Tibial nerve (tissue), 4 donors: Measurements from ENCODE around the gene AFMID. TPM values are rescaled to one million over a fixed set of nuclear protein-coding genes. Genes with fewer than 3 reads are reported as not detected.

ENCODE experiments used
- DNase-seq, 2 donors: peaks; one replicate each; pipeline ENCODE4 v3.0.0-alpha.2; 2019; ENCODE audit warnings: low spot score in 2 of 2
- H3K27ac ChIP-seq, 4 donors: fragments of 200-600 bp; sonication (generic) in 3 of 4; one replicate each; pipeline ENCODE4 v1.5.1; 2017 to 2019; ENCODE audit warnings: mild to moderate bottlenecking in 1 of 4
- H3K27me3 ChIP-seq, 2 donors: fragments of 200-600 bp; sonication (generic) in 1 of 2; one replicate each; pipeline versions ENCODE4 v1.5.1 to v1.6.0; 2017 to 2019
- H3K36me3 ChIP-seq, 3 donors: fragments of 200-600 bp; sonication (generic); one replicate each; pipeline ENCODE4 v1.5.1; 2018 to 2019
- H3K4me1 ChIP-seq, 4 donors: fragments of 200-600 bp; sonication (generic) in 3 of 4; one replicate each; pipeline ENCODE4 v1.5.1; 2017 to 2019
- H3K4me3 ChIP-seq, 4 donors: fragments of 200-600 bp; sonication (generic) in 3 of 4; one replicate each; pipeline ENCODE4 v1.5.1; 2017 to 2019; ENCODE audit warnings: mild to moderate bottlenecking in 1 of 4, moderate library complexity in 1 of 4
- H3K9me3 ChIP-seq, 4 donors: fragments of 200-600 bp; sonication (generic) in 3 of 4; one replicate each; pipeline ENCODE4 v1.5.1; 2017 to 2019
- CTCF ChIP-seq, 5 experiments: fragments of 200-600 bp in 3 of 5; fragments of 450-650 bp in 2 of 5; sonication (generic) in 3 of 5; IDR thresholded peaks; one replicate each; pipeline ENCODE4 v1.5.1; 2016 to 2019; ENCODE audit warnings: antibody characterized with exemption in 5 of 5, mild to moderate bottlenecking in 3 of 5, moderate library complexity in 2 of 5
- EP300 ChIP-seq, 2 donors: sonication (generic); formaldehyde crosslinking; IDR thresholded peaks; one replicate each; pipeline ENCODE4 v1.6.1; 2017; ENCODE audit warnings: antibody characterized with exemption in 2 of 2, mild to moderate bottlenecking in 1 of 2
- POLR2A ChIP-seq, 2 donors: fragments of 450-650 bp; IDR thresholded peaks; one replicate each; pipeline ENCODE4 v1.6.1; 2017; ENCODE audit warnings: antibody characterized with exemption in 2 of 2, mild to moderate bottlenecking in 2 of 2, moderate library complexity in 2 of 2
- WGBS, 2 donors: methylation state at CpG; one replicate each; pipeline ENCODE4 v1.1.5; 2018; 5-methylcytosine and 5-hydroxymethylcytosine counted together
- small RNA-seq: library from RNA; depleted of rRNA; stranded (forward); fragments of <200 nt; gene quantifications from one replicate; pipeline ENCODE3, GENCODE V24; 2016
- total RNA-seq, 4 donors: library from RNA; depleted of rRNA; stranded (reverse); fragments of >200 nt; gene quantifications; one replicate each; pipeline ENCODE4 v1.1.0, GENCODE V29; 2016

The AFMID gene
- total RNA-seq, 4 donors from 2014 or later = 29.7 to 40.6 (median 37.7) TPM

GRCh38 chr17:78255029-78255656 lies 68.0 kb downstream of the AFMID start:
- peaks cover 0 to 47% (median 26%) of the 10 kb centered on the region in 4 donors for H3K4me1 ChIP-seq
- no peak for TF ChIP-seq POLR2A (IDR thresholded peaks at IDR 0.05)
- no peak for TF ChIP-seq CTCF (IDR thresholded peaks at IDR 0.05)
- no peak for TF ChIP-seq EP300 (IDR thresholded peaks at IDR 0.05)

GRCh38 chr17:78255953-78256706 lies 69.0 kb downstream of the AFMID start:
- H3K4me3 ChIP-seq = no peak overlapping the region

More at GRCh38 chr17:78255029-78255656, 68.0 kb downstream of the AFMID start:
- Histone ChIP-seq H3K9me3 (no peaks in the 10 kb centered on the region), H3K36me3 (no peaks in the 10 kb centered on the region), H3K4me3 (no peak overlapping the region), H3K27me3 (peaks cover 0 to 6% of the 10 kb centered on the region in 2 donors), H3K27ac (no peak overlapping the region)
- 85 to 88% methylated on average over 18 of the region's 18 CpGs for WGBS, 2 donors
- DNase-seq = no peak

GRCh38 chr17:78256707-78257591 lies 69.8 kb downstream of the AFMID start:
- 60 to 62% methylated on average over 17 to 18 of the region's 18 CpGs for WGBS, 2 donors
- TF ChIP-seq POLR2A (IDR thresholded peaks at IDR 0.05) (no peak), CTCF (IDR thresholded peaks at IDR 0.05) (no peak), EP300 (IDR thresholded peaks at IDR 0.05) (no peak)
- H3K36me3 ChIP-seq = no peaks in the 10 kb centered on the region
- H3K4me3 ChIP-seq = no peak overlapping the region
- no peaks in the 10 kb centered on the region for H3K9me3 ChIP-seq
- H3K27ac ChIP-seq = peak overlapping the region in 1 of 4 donors; percentile 29
- peaks cover 0 to 6% of the 10 kb centered on the region in 2 donors for H3K27me3 ChIP-seq
- peaks cover 0 to 36% (median 13%) of the 10 kb centered on the region in 4 donors for H3K4me1 ChIP-seq
- no peak for DNase-seq

More at GRCh38 chr17:78255953-78256706, 69.0 kb downstream of the AFMID start:
- Histone ChIP-seq H3K4me1 (peaks cover 0 to 39% (median 18%) of the 10 kb centered on the region in 4 donors), H3K36me3 (no peaks in the 10 kb centered on the region), H3K27me3 (peaks cover 0 to 6% of the 10 kb centered on the region in 2 donors), H3K9me3 (no peaks in the 10 kb centered on the region), H3K27ac (peak overlapping the region in 1 of 4 donors; percentile 29)
- 69 to 79% methylated on average over 14 of the region's 14 CpGs for WGBS, 2 donors
- no peak for DNase-seq
- no peak for TF ChIP-seq EP300 (IDR thresholded peaks at IDR 0.05)

Small RNAs within 50 kb of the gene (small RNA-seq; reads per million reads assigned to genes)
- gene AC087645.1 = not detected

Other genes starting within 250 kb of the AFMID start
- gene TNRC6C, start 228.7 kb upstream of the AFMID start, total RNA-seq = 10 to 100 TPM; 24.0 to 43.5 (median 34.3) TPM
- 10 to 100 TPM; 43.3 to 94.5 (median 52.2) TPM for gene TMC6, start 58.6 kb upstream of the AFMID start, total RNA-seq
- 10 to 100 TPM in 1 of 4 donors, 1 to 10 TPM in 3; 5.2 to 18.3 (median 6.7) TPM for gene TMC8, start 56.6 kb upstream of the AFMID start, total RNA-seq
- gene C17orf99, start 41.0 kb upstream of the AFMID start, total RNA-seq = not detected
- gene SYNGR2, start 18.8 kb upstream of the AFMID start, total RNA-seq = 10 to 100 TPM; 40.6 to 70.2 (median 54.1) TPM
- 1 to 10 TPM; 1.0 to 6.6 (median 1.6) TPM for gene TK1, start 310 bp upstream of the AFMID start, total RNA-seq
- 1 to 10 TPM in 1 of 4 donors, under 1 TPM in 2, not detected in 1; 0.87 to 8.7 (median 0.98) TPM for gene BIRC5, start 26.9 kb downstream of the AFMID start, total RNA-seq
- not detected for gene TMEM235, start 44.3 kb downstream of the AFMID start, total RNA-seq
- gene SOCS3, start 172.7 kb downstream of the AFMID start, total RNA-seq = 10 to 100 TPM; 23.7 to 76.5 (median 59.7) TPM
- gene PGS1, start 191.3 kb downstream of the AFMID start, total RNA-seq = 100 to 1,000 TPM in 1 of 4 donors, 10 to 100 TPM in 3; 41.9 to 105 (median 53.2) TPM